Measurements from ENCODE around the gene ALOX15.

DNA sequence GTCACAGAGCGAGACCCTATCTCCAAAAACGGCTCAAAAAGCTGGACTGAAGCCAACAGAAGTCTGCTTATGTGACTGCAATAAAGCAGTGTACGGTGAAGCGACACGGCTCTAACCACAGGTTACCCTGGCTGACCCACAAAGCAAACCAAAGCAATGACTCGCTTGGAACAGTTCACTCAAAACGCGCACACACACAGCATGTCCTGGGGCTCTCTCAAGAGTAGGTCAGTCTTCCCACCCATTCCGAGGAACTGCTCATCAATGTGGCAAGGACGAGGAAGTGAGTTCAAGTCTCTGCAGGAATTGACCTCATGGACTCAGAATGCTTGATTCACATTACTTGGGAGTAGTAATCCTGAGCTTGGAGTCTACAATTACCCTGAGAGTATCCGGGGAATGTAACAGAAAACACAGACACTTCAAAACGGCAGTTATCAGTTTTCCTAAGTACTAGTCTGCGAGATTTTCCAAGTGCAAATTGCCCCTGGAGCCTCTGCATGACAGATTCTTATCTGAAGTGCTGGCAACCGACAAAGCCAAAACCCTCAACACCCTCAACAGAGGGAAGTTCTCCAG, 37.1 kb upstream of the ALOX15 start:
- TF ChIP-seq, protein P1, sequence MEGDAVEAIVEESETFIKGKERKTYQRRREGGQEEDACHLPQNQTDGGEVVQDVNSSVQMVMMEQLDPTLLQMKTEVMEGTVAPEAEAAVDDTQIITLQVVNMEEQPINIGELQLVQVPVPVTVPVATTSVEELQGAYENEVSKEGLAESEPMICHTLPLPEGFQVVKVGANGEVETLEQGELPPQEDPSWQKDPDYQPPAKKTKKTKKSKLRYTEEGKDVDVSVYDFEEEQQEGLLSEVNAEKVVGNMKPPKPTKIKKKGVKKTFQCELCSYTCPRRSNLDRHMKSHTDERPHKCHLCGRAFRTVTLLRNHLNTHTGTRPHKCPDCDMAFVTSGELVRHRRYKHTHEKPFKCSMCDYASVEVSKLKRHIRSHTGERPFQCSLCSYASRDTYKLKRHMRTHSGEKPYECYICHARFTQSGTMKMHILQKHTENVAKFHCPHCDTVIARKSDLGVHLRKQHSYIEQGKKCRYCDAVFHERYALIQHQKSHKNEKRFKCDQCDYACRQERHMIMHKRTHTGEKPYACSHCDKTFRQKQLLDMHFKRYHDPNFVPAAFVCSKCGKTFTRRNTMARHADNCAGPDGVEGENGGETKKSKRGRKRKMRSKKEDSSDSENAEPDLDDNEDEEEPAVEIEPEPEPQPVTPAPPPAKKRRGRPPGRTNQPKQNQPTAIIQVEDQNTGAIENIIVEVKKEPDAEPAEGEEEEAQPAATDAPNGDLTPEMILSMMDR (IDR thresholded peaks at IDR 0.05; ENCODE audit: low read depth, low read length), result no peak
- TF ChIP-seq POLR2A (IDR thresholded peaks at IDR 0.05; ENCODE audit: extremely low read depth, insufficient read length) (no peak), MYC (IDR thresholded peaks at IDR 0.05; ENCODE audit: low read depth, low read length) (no peak)
- TF ChIP-seq, protein P2, sequence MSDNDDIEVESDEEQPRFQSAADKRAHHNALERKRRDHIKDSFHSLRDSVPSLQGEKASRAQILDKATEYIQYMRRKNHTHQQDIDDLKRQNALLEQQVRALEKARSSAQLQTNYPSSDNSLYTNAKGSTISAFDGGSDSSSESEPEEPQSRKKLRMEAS (IDR thresholded peaks at IDR 0.05; ENCODE audit: low read depth, low read length), result no peak

Measured in NB4 (cell line).